Measurements from ENCODE around the gene PABPN1. TPM values are rescaled to one million over a fixed set of nuclear protein-coding genes. Genes with fewer than 3 reads are reported as not detected.

PABPN1 gene
- total and polyA plus RNA-seq, 2 of the 13 experiments (the other 11 are each of a cell fraction or from before 2014, with no cell fraction given) = 233 to 524 TPM

DNA sequence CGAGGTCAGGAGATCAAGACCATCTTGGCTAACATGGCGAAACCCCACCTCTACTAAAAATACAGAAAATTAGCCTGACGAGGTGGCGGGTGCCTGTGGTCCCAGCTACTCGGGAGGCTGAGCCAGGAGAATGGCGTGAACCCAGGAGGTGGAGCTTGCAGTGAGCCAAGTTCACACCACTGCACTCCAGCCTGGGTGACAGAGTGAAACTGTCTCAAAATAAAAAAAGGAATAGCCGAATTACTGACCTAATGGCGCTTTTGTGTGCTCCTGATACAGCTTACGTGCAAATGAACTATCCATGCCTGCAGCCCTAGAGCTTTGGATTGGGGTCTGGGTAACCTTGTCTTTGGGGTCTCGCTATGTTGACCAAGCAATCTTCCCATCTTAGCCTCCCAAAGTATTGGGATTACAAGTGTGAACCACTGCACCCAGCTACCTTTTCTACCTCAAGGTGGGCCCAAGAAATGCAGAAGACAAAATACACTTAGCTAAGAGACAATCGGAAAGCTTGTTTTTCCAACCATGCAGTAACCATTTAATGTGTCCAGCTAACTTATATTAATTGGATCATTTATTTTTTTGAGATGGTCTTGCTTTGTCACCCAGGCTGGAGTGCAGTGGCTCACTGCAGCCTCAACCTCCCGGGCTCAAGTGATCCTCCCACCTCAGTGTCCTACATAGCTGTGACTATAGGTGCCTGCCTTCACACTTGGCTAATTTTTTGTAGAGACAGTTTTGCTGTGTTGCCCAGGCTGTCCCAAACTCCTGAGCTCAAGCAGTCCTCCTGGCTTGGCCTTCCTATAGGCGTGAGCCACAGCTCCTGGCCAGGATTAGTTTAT lies 5.5 kb downstream of the PABPN1 start (continued):
- TF ChIP-seq, protein P1, sequence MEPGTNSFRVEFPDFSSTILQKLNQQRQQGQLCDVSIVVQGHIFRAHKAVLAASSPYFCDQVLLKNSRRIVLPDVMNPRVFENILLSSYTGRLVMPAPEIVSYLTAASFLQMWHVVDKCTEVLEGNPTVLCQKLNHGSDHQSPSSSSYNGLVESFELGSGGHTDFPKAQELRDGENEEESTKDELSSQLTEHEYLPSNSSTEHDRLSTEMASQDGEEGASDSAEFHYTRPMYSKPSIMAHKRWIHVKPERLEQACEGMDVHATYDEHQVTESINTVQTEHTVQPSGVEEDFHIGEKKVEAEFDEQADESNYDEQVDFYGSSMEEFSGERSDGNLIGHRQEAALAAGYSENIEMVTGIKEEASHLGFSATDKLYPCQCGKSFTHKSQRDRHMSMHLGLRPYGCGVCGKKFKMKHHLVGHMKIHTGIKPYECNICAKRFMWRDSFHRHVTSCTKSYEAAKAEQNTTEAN (CRISPR knock-in tag; conservative IDR thresholded peaks at IDR 0.05) = no peak
- no peak for TF ChIP-seq KDM3A (CRISPR knock-in tag; IDR thresholded peaks at IDR 0.05; ENCODE audit: low read depth)
- peak; percentile 33 for TF ChIP-seq PITX1 (CRISPR knock-in tag; IDR thresholded peaks at IDR 0.05)
- TF ChIP-seq PRMT3 (CRISPR knock-in tag; IDR thresholded peaks at IDR 0.05; ENCODE audit: borderline replicate concordance, low read depth) = no peak
- TF ChIP-seq MZF1 (CRISPR knock-in tag; IDR thresholded peaks at IDR 0.05; ENCODE audit: borderline replicate concordance) = peak; percentile 71; the same call in 1 of the 2 replicates
- TF ChIP-seq, protein P2, sequence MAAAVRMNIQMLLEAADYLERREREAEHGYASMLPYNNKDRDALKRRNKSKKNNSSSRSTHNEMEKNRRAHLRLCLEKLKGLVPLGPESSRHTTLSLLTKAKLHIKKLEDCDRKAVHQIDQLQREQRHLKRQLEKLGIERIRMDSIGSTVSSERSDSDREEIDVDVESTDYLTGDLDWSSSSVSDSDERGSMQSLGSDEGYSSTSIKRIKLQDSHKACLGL (CRISPR knock-in tag; IDR thresholded peaks at IDR 0.05) = no peak
- TF ChIP-seq, protein P3, sequence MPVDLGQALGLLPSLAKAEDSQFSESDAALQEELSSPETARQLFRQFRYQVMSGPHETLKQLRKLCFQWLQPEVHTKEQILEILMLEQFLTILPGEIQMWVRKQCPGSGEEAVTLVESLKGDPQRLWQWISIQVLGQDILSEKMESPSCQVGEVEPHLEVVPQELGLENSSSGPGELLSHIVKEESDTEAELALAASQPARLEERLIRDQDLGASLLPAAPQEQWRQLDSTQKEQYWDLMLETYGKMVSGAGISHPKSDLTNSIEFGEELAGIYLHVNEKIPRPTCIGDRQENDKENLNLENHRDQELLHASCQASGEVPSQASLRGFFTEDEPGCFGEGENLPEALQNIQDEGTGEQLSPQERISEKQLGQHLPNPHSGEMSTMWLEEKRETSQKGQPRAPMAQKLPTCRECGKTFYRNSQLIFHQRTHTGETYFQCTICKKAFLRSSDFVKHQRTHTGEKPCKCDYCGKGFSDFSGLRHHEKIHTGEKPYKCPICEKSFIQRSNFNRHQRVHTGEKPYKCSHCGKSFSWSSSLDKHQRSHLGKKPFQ (CRISPR knock-in tag; IDR thresholded peaks at IDR 0.05; ENCODE audit: insufficient replicate concordance) = peak; percentile 99
- TF ChIP-seq, protein P4, sequence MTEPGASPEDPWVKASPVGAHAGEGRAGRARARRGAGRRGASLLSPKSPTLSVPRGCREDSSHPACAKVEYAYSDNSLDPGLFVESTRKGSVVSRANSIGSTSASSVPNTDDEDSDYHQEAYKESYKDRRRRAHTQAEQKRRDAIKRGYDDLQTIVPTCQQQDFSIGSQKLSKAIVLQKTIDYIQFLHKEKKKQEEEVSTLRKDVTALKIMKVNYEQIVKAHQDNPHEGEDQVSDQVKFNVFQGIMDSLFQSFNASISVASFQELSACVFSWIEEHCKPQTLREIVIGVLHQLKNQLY (CRISPR knock-in tag; IDR thresholded peaks at IDR 0.05) = no peak
- no peak for TF ChIP-seq KMT2B (CRISPR knock-in tag; IDR thresholded peaks at IDR 0.05)
- TF ChIP-seq, protein P5, sequence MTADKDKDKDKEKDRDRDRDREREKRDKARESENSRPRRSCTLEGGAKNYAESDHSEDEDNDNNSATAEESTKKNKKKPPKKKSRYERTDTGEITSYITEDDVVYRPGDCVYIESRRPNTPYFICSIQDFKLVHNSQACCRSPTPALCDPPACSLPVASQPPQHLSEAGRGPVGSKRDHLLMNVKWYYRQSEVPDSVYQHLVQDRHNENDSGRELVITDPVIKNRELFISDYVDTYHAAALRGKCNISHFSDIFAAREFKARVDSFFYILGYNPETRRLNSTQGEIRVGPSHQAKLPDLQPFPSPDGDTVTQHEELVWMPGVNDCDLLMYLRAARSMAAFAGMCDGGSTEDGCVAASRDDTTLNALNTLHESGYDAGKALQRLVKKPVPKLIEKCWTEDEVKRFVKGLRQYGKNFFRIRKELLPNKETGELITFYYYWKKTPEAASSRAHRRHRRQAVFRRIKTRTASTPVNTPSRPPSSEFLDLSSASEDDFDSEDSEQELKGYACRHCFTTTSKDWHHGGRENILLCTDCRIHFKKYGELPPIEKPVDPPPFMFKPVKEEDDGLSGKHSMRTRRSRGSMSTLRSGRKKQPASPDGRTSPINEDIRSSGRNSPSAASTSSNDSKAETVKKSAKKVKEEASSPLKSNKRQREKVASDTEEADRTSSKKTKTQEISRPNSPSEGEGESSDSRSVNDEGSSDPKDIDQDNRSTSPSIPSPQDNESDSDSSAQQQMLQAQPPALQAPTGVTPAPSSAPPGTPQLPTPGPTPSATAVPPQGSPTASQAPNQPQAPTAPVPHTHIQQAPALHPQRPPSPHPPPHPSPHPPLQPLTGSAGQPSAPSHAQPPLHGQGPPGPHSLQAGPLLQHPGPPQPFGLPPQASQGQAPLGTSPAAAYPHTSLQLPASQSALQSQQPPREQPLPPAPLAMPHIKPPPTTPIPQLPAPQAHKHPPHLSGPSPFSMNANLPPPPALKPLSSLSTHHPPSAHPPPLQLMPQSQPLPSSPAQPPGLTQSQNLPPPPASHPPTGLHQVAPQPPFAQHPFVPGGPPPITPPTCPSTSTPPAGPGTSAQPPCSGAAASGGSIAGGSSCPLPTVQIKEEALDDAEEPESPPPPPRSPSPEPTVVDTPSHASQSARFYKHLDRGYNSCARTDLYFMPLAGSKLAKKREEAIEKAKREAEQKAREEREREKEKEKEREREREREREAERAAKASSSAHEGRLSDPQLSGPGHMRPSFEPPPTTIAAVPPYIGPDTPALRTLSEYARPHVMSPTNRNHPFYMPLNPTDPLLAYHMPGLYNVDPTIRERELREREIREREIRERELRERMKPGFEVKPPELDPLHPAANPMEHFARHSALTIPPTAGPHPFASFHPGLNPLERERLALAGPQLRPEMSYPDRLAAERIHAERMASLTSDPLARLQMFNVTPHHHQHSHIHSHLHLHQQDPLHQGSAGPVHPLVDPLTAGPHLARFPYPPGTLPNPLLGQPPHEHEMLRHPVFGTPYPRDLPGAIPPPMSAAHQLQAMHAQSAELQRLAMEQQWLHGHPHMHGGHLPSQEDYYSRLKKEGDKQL (CRISPR knock-in tag; IDR thresholded peaks at IDR 0.05; ENCODE audit: low read depth) = no peak
- no peak for TF ChIP-seq TAF15 (IDR thresholded peaks at IDR 0.05; ENCODE audit: low read depth, low read length, poor library complexity, severe bottlenecking)
- TF ChIP-seq POLR2G (IDR thresholded peaks at IDR 0.05; ENCODE audit: low read depth, low read length) = peak; percentile 92
- TF ChIP-seq PHF20 (CRISPR knock-in tag; IDR thresholded peaks at IDR 0.05) = no peak
- no peak for TF ChIP-seq NR2F6 (IDR thresholded peaks at IDR 0.05)
- TF ChIP-seq NR2F6 (CRISPR knock-in tag; IDR thresholded peaks at IDR 0.05) = peak; percentile 15; the same call in 1 of the 2 replicates
- no peak for TF ChIP-seq ZNF549 (CRISPR knock-in tag; IDR thresholded peaks at IDR 0.05)
- no peak for TF ChIP-seq MIER2 (CRISPR knock-in tag; IDR thresholded peaks at IDR 0.05)
- TF ChIP-seq ARNT2 (CRISPR knock-in tag; IDR thresholded peaks at IDR 0.05; ENCODE audit: low read depth) = no peak; the same call in 1 of the 2 replicates
- TF ChIP-seq RAD51 (IDR thresholded peaks at IDR 0.05; ENCODE audit: borderline replicate concordance) = no peak
- no peak for TF ChIP-seq ZMYM2 (CRISPR knock-in tag; IDR thresholded peaks at IDR 0.05)
- TF ChIP-seq ZNF501 (CRISPR knock-in tag; IDR thresholded peaks at IDR 0.05) = no peak
